Left cardiac atrium (tissue), 4 donors: ENCODE measurements around the gene LCE2A. TPM values are rescaled to one million over a fixed set of nuclear protein-coding genes. Genes with fewer than 3 reads are reported as not detected.

Experiments used
- ATAC-seq, 2 donors: fragments of 200-7000 bp; cut with Tn5 transposase; one replicate each; pipeline ENCODE4 v1.9.1; 2020; ENCODE audit warnings: mild to moderate bottlenecking in 2 of 2, moderate library complexity in 2 of 2
- DNase-seq: peaks from one replicate; pipeline ENCODE4 v3.0.0-alpha.2; 2020
- intact Hi-C, 2 donors: fragments of 100-400 bp; cut with DNase I; formaldehyde crosslinking; loops; one replicate each; pipeline versions ENCODE4 v1.14.1 to v1.15.1; 2022 to 2023
- total RNA-seq, 2 donors: library from RNA; stranded (reverse); fragmentation: NEBNext Ultra II Directional; extraction: Animal tissue kit (Norgen Biotek cat#: 25700); gene quantifications; one replicate each; pipeline ENCODE4 v1.2.1, GENCODE V29; 2021
- donor health status: DM: no; HTN: yes; CAD: no.
- donor health status: DM: no; HTN: yes; CAD: no; lungs with severe emphysema.
- donor health status: DM: yes; HTN: yes; CAD: no.
- donor health status: Dilated cardiomyopathy.

Gene LCE2A
- total RNA-seq, 2 donors from 2014 or later: not detected

DNA sequence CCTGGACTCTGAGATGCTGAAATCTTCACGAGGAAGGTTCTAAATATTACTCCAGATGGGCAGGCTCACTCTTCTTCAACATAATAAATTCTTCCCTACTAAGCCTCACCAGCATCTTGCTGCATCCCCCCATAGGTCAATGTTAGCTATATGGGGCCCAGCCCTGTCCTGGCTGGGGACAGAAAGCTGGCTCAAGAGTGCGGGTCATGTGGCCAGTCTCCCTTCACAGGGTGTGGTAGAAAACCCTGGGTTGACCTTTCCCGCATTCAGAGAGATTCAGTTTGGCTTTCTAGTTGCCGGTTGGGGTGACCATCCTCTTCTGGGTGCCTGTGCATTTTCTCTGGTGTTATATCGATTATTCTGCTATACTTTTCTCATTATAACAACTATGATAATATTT is 39.9 kb downstream of the LCE2A start:
- ATAC-seq: no peak
- intact Hi-C loops: no loop called here
- DNase-seq: no peak

DNA sequence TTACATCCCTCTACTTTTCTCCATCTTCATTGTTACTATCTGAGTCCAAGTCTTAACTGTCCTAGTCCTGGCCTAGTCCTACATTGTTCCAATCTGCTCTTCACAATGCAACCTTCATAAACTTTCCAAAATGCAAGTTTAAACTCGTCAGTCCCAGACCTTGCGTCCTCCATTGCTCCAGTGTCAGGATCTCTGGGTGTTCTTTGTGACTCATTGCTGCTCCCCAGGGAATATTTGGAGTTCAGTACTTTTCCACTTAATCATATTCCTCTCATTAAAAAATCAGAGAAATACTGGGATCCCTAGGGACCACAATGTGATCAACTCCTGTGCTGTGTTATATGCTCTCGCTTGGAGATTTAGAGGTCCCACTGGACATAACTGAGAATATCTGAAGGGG is 41.7 kb downstream of the LCE2A start:
- ATAC-seq (no peak), DNase-seq (no peak)
- intact Hi-C loops: no loop called here

DNA sequence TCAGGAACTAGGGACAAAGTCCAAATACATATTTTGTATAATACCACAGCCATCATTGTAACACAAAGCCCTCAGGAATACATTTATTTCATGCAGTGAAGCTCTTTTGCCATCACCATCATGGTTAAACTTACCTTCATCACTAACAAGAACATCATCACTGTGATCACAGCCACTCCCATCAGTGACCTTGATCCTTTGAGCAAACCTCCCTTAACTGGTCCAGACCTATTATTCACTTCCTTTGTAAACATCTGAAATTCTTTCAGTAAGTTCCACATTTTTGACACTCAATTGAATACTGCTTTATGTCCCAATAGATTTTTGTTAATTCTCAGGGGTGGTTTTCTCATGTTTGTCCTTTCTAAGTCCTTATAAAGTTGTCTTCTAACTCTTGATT is 43.5 kb downstream of the LCE2A start:
- ATAC-seq: no peak
- intact Hi-C loops: no loop called here
- no peak for DNase-seq

DNA sequence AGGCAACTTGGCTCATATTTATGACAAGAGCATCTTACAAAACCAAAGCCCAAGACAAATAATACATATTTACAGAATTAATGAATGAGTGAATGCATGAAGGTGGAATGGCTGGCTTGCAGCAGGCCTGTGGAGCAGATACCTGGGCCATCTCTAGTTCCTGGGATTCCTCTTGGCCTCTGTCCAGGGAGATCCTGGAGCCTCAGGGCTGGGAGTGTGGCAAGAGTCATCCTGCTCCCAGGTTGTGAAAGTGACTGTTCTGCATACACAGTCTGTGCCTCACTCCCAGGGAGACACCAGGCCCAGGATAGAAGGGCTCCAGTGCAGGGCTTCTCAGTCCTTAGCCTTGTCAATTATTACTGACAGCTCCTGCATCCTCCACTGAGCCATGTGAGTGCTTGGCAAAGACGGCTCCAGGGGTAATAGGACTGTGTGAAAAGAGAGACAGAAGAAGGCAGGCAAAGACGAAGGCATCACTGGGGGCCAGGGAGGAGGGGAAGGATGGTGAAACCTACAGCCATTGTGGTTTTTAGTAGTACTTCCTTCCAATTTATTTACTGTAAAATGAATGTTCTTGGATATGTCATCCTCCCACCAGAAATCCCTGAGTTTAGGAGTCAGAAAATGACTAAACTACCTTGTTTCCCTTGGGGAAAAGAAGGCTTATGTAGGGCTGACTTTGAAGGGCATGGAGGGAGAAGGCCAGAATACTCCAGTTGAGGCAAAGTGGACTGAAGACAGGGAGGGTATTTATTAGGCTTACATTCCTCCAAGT is 45.4 kb downstream of the LCE2A start:
- DNase-seq (no peak), ATAC-seq (no peak)
- intact Hi-C loops: no loop called here

DNA sequence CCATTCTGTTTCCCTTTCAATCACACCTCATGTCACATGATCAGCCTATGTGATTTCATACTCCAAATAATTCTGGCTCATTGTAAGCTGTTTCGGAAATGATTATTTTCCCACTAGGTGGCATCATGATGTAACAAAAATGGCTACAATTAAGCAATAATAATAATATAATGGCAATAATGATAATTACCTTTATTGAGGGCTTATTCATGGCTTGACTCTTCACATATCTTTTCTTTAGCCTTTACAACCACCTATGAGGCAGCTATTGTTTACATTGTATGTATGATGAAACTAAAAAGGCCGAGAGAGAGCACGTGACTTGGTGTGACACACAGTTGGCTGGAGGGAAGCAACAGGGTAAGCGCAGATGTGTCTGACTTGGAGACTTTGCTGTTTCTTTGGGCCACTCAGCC is 47.2 kb downstream of the LCE2A start:
- no peak for ATAC-seq
- no peak for DNase-seq
- intact Hi-C loops: no loop called here

DNA sequence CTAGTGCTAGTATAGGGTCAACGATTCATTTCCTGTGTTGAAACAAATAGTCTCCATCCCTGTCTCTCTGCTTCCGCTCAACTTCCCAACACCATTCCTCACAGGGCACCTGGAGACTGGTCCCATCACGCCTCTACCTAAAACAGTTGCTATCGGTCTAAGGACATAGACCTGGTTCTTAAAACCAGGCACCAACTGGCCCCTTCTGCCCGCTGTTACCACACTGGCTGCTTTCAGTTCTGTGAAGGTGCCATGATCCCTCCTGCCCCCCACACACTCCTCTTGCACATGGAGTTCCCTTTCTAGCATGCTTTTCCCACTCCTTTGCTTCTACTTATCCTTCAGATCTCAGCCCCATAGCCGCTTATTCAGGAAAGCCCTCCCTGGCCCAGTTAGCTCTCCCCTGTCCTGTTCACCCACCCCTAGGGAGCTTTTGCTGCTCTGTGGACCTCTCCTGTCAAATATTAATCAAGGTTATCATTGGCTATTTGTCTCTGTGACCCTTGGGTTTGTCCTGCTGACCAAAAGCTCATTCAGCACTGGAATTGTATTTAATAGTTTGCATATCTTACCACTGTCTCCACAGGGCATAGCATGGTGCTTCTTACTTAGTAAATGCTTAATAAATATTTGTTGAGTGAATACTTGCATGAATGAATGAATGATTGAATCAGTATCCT is 47.8 kb downstream of the LCE2A start:
- DNase-seq: no peak
- ATAC-seq: no peak
- intact Hi-C loops: no loop called here

DNA sequence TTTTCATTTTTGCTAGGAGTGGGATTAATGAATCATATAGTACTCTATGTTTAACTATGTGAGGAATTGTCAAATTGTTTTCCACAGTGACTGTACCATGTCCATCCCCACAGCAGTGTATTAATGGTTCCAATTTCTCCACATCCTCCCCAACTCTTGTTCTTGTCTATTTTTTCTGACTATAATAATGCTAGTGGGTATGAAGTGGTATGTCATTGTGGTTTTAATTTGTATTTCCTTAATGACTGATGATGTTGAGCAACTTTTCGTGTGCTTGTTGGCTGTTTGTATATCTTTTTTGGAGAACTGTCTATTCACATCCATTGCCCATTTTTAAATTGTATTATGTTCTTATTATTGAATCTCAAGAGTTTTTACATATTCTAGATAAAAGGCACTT is 49.7 kb downstream of the LCE2A start:
- ATAC-seq (no peak), DNase-seq (no peak)
- intact Hi-C loops: no loop called here

Other genes with a start within 250 kb of the LCE2A start
- gene LCE5A, start 187.5 kb upstream of the LCE2A start, total RNA-seq: not detected
- gene CRCT1, start 183.9 kb upstream of the LCE2A start, total RNA-seq: not detected
- not detected for gene LCE3E, start 131.6 kb upstream of the LCE2A start, total RNA-seq
- gene LCE3D, start 117.8 kb upstream of the LCE2A start, total RNA-seq: not detected
- gene LCE3C, start 98.1 kb upstream of the LCE2A start, total RNA-seq: not detected
- not detected for gene LCE3B, start 84.5 kb upstream of the LCE2A start, total RNA-seq
- not detected for gene LCE3A, start 75.2 kb upstream of the LCE2A start, total RNA-seq
- not detected for gene LCE2D, start 35.0 kb upstream of the LCE2A start, total RNA-seq
- gene LCE2C, start 23.1 kb upstream of the LCE2A start, total RNA-seq: not detected
- gene LCE2B, start 12.2 kb upstream of the LCE2A start, total RNA-seq: not detected
- gene LCE4A, start 9.8 kb downstream of the LCE2A start, total RNA-seq: not detected
- gene KPRP, start 59.7 kb downstream of the LCE2A start, total RNA-seq: not detected
- not detected for gene LCE1F, start 76.8 kb downstream of the LCE2A start, total RNA-seq
- not detected for gene LCE1E, start 87.9 kb downstream of the LCE2A start, total RNA-seq
- not detected for gene LCE1D, start 98.4 kb downstream of the LCE2A start, total RNA-seq
- not detected for gene LCE1C, start 108.3 kb downstream of the LCE2A start, total RNA-seq
- gene LCE1B, start 113.6 kb downstream of the LCE2A start, total RNA-seq: not detected
- not detected for gene LCE1A, start 129.1 kb downstream of the LCE2A start, total RNA-seq
- gene LCE6A, start 144.5 kb downstream of the LCE2A start, total RNA-seq: not detected
- not detected for gene LCE7A, start 161.7 kb downstream of the LCE2A start, total RNA-seq
- not detected for gene SMCP, start 180.0 kb downstream of the LCE2A start, total RNA-seq
- gene IVL, start 210.2 kb downstream of the LCE2A start, total RNA-seq: not detected
- not detected for gene SPRR5, start 248.9 kb downstream of the LCE2A start, total RNA-seq